B cell (primary cell): ENCODE measurements around the gene CEMIP. TPM values are rescaled to one million over a fixed set of nuclear protein-coding genes. Genes with fewer than 3 reads are reported as not detected.

Experiments
- ATAC-seq: fragments of 200-7000 bp; cut with Tn5 transposase; one replicate; pipeline ENCODE4 v1.10.0; 2021; ENCODE audit warnings: low read depth, mild to moderate bottlenecking, moderate number of reproducible peaks, moderate library complexity
- CTCF ChIA-PET: fragments of 350-600 bp; sonication (Branson Sonifier 250); formaldehyde crosslinking; loops from one replicate; lab custom pipeline; 2021; ENCODE audit warnings: antibody characterized with exemption, inconsistent platforms; lab: Charles Lee
- POLR2A ChIA-PET: fragments of 350-600 bp; sonication (Branson Sonifier 250); formaldehyde crosslinking; loops from one replicate; lab custom pipeline; 2021; ENCODE audit warnings: antibody characterized with exemption; lab: Charles Lee
- DNase-seq: peaks from one replicate; pipeline ENCODE4 v3.0.0; 2013
- H2AFZ ChIP-seq: 2 replicates; pipeline ENCODE4 v1.6.1; 2012; ENCODE audit warnings: mild to moderate bottlenecking, low read depth, low read length; ENCODE audit not compliant: insufficient read depth, poor library complexity, severe bottlenecking
- H3K27ac ChIP-seq, 2 donors: 1 replicate in 1 of 2; 2 replicates in 1 of 2; pipeline ENCODE4 v1.5.1; 2012 to 2013; ENCODE audit warnings: low read length in 2 of 2, mild to moderate bottlenecking in 2 of 2, moderate library complexity in 1 of 2
- H3K27me3 ChIP-seq, 4 experiments: fragments of 200-600 bp in 1 of 4; sonication (generic) in 1 of 4; replicated peaks in 1 of 4; 1 replicate in 2 of 4; 2 replicates in 2 of 4; pipeline versions ENCODE4 v1.6.1 to v1.7.0; 2013 to 2016; ENCODE audit warnings: low read length in 3 of 4, mild to moderate bottlenecking in 2 of 4, mixed read lengths in 1 of 4, moderate library complexity in 1 of 4; ENCODE audit not compliant: insufficient read depth in 4 of 4, control insufficient read depth in 3 of 4; ENCODE audit errors: control extremely low read depth in 1 of 4
- H3K36me3 ChIP-seq, 2 experiments: replicated peaks in 1 of 2; 1 replicate in 1 of 2; 2 replicates in 1 of 2; pipeline versions ENCODE4 v1.6.1 to v1.7.1; 2013; ENCODE audit warnings: low read length in 1 of 2; ENCODE audit not compliant: insufficient read depth in 2 of 2, control insufficient read depth in 1 of 2; ENCODE audit errors: control extremely low read depth in 1 of 2, extremely low read depth in 1 of 2
- H3K4me1 ChIP-seq, 2 donors: fragments of 200-600 bp in 1 of 2; sonication (generic) in 1 of 2; 1 replicate in 1 of 2; 2 replicates in 1 of 2; pipeline versions ENCODE4 v1.5.1 to v1.6.1; 2013 to 2017; ENCODE audit warnings: low read length in 2 of 2; ENCODE audit not compliant: control insufficient read depth in 2 of 2, insufficient read depth in 2 of 2
- H3K4me2 ChIP-seq: replicated peaks from 2 replicates; pipeline ENCODE3; 2012; ENCODE audit warnings: mild to moderate bottlenecking, low read depth, low read length; ENCODE audit not compliant: poor library complexity, severe bottlenecking
- H3K4me3 ChIP-seq, 5 experiments: fragments of 200-600 bp in 1 of 5; sonication (generic) in 1 of 5; 1 replicate in 3 of 5; 2 replicates in 2 of 5; pipeline versions ENCODE4 v1.5.1 to v1.7.0; 2011 to 2016; ENCODE audit warnings: low read length in 4 of 5, mild to moderate bottlenecking in 4 of 5, low read depth in 2 of 5, control low read depth in 1 of 5, moderate library complexity in 1 of 5; ENCODE audit not compliant: insufficient read depth in 1 of 5; ENCODE audit errors: control extremely low read depth in 1 of 5, extremely low read depth in 1 of 5
- H3K79me2 ChIP-seq: fragments of 200-600 bp; sonication (generic); one replicate; pipeline ENCODE4 v1.6.0; 2016; ENCODE audit warnings: low read length; ENCODE audit not compliant: control insufficient read depth, insufficient read depth
- H3K9ac ChIP-seq: fragments of 200-600 bp; sonication (generic); 2 replicates; pipeline ENCODE4 v1.6.1; 2017; ENCODE audit warnings: mild to moderate bottlenecking, low read length, moderate library complexity
- H3K9me3 ChIP-seq, 3 donors: one replicate each; pipeline versions ENCODE4 v1.6.1 to v1.7.1; 2013; ENCODE audit warnings: low read length in 2 of 3; ENCODE audit not compliant: control insufficient read depth in 2 of 3, insufficient read depth in 1 of 3; ENCODE audit errors: control extremely low read depth in 1 of 3
- H4K20me1 ChIP-seq: 2 replicates; pipeline ENCODE4 v1.6.0; 2012; ENCODE audit warnings: mild to moderate bottlenecking, low read length; ENCODE audit not compliant: insufficient read depth, control insufficient read depth, poor library complexity, severe bottlenecking
- H3K27ac Mint-ChIP-seq: one replicate; pipeline ENCODE4 v1.8.0; 2021; ENCODE audit warnings: mixed read lengths
- H3K27me3 Mint-ChIP-seq: one replicate; pipeline ENCODE4 v1.8.0; 2021; ENCODE audit warnings: mixed read lengths
- H3K4me1 Mint-ChIP-seq: one replicate; pipeline ENCODE4 v1.8.0; 2021; ENCODE audit warnings: mixed read lengths
- H3K4me3 Mint-ChIP-seq: one replicate; pipeline ENCODE4 v1.8.0; 2021; ENCODE audit warnings: mixed read lengths
- H3K9me3 Mint-ChIP-seq: one replicate; pipeline ENCODE4 v1.8.0; 2022; ENCODE audit warnings: mixed read lengths; ENCODE audit not compliant: insufficient read depth
- CTCF ChIP-seq: fragments of 200-600 bp; IDR thresholded peaks from one replicate; pipeline ENCODE4 v1.8.0; 2022; ENCODE audit warnings: antibody characterized with exemption, mild to moderate bottlenecking
- EZH2 ChIP-seq: IDR thresholded peaks from 2 replicates; pipeline ENCODE4 v1.6.1; 2012; ENCODE audit warnings: borderline replicate concordance, low read depth, mild to moderate bottlenecking, moderate library complexity, low read length; ENCODE audit not compliant: insufficient read depth, poor library complexity, severe bottlenecking
- WGBS: methylation state at CpG from one replicate; pipeline ENCODE4 v1.1.5; 2013; ENCODE audit warnings: missing lambda C conversion rate; ENCODE audit not compliant: insufficient coverage; 5-methylcytosine and 5-hydroxymethylcytosine counted together
- intact Hi-C: fragments of 100-400 bp; cut with micrococcal nuclease; formaldehyde crosslinking; loops from one replicate; pipeline ENCODE4 v1.10.0; 2022
- polyA plus RNA-seq: library from polyadenylated mRNA; depleted of rRNA; stranded (reverse); fragments of >200 nt; gene quantifications from 2 replicates; pipeline ENCODE4 v1.2.3, GENCODE V29; 2012
- total RNA-seq, 2 donors: library from RNA; stranded (reverse); fragments of 120-200 nt in 1 of 2; gene quantifications; 1 replicate in 1 of 2; 2 replicates in 1 of 2; pipeline versions ENCODE4 v1.2.3 to v1.2.4, GENCODE V29; 2013 to 2022

The CEMIP gene
- total and polyA plus RNA-seq, 2 donors (not counting 1 experiment from before 2014, with no cell fraction given) = 0.32 TPM; not detected in 1

- intact Hi-C loops = no loop called here
- Mint-ChIP-seq H3K4me3 (no peak overlapping the region), H3K27me3 (no peaks in the 10 kb centered on the region), H3K9me3 (peaks cover 2% of the 10 kb centered on the region), H3K27ac (no peak overlapping the region), H3K4me1 (no peaks in the 10 kb centered on the region)
- H3K79me2 ChIP-seq = no peaks in the 10 kb centered on the region
- POLR2A ChIA-PET = no interaction called here
- ATAC-seq (no peak), DNase-seq (no peak)
- H3K9me3 ChIP-seq = peaks cover 0 to 4% (median 0%) of the 10 kb centered on the region in 3 donors
- H3K36me3 ChIP-seq = no peaks in the 10 kb centered on the region
- no peak overlapping the region for H3K9ac ChIP-seq
- no peak overlapping the region for H3K4me2 ChIP-seq
- no peaks in the 10 kb centered on the region for H3K4me1 ChIP-seq
- no peak overlapping the region for H3K27ac ChIP-seq
- no peak overlapping the region for H2AFZ ChIP-seq
- CTCF ChIA-PET = no interaction called here
- no CpG with 5 or more reads among the region's 6 CpGs for WGBS
- TF ChIP-seq EZH2 = no peak
- TF ChIP-seq CTCF = no peak
- H3K4me3 ChIP-seq = no peak overlapping the region
- H4K20me1 ChIP-seq = no peaks in the 10 kb centered on the region
- no peaks in the 10 kb centered on the region for H3K27me3 ChIP-seq
Observed at GRCh38 chr15:80730926-80731325, 48.2 kb upstream of the CEMIP start.

- 100% methylated on average over 3 of the region's 6 CpGs for WGBS
- Histone ChIP-seq H3K36me3 (no peaks in the 10 kb centered on the region), H4K20me1 (no peaks in the 10 kb centered on the region), H3K4me2 (no peak overlapping the region), H3K9ac (no peak overlapping the region), H3K4me3 (no peak overlapping the region), H2AFZ (no peak overlapping the region), H3K27me3 (no peaks in the 10 kb centered on the region), H3K27ac (no peak overlapping the region), H3K4me1 (no peaks in the 10 kb centered on the region), H3K9me3 (no peaks in the 10 kb centered on the region), H3K79me2 (no peaks in the 10 kb centered on the region)
- DNase-seq (no peak), ATAC-seq (no peak)
- no peaks in the 10 kb centered on the region for H3K9me3 Mint-ChIP-seq
- intact Hi-C loops = no loop called here
- H3K4me3 Mint-ChIP-seq = no peak overlapping the region
- no peaks in the 10 kb centered on the region for H3K27me3 Mint-ChIP-seq
- ChIA-PET CTCF (no interaction called here), POLR2A (no interaction called here)
- no peaks in the 10 kb centered on the region for H3K4me1 Mint-ChIP-seq
- H3K27ac Mint-ChIP-seq = no peak overlapping the region
- TF ChIP-seq EZH2 (no peak), CTCF (no peak)
Observed at GRCh38 chr15:80732167-80732566, 47.0 kb upstream of the CEMIP start.
